SH-SY5Y (cell line): ENCODE measurements around the gene FAM162A.

Source experiments
- GATA2 ChIP-seq: IDR thresholded peaks from 2 replicates; pipeline ENCODE4 v1.6.1; 2011; ENCODE audit warnings: mild to moderate bottlenecking, low read depth, low read length
- GATA3 ChIP-seq: IDR thresholded peaks from 2 replicates; pipeline ENCODE4 v1.6.1; 2011; ENCODE audit warnings: low read depth, mild to moderate bottlenecking, low read length, moderate library complexity

- no peak for TF ChIP-seq GATA2
- TF ChIP-seq GATA3: no peak
Observed at GRCh38 chr3:122351612-122352011, 32.4 kb upstream of the FAM162A start.
